Heart left ventricle (tissue), 13 donors: ENCODE data around the gene TAS2R10.

Experiments used
- POLR2A ChIP-seq, 2 donors: fragments of 450-650 bp; IDR thresholded peaks; one replicate each; pipeline ENCODE4 v1.6.1; 2017; ENCODE audit warnings: antibody characterized with exemption in 2 of 2, mild to moderate bottlenecking in 2 of 2, moderate library complexity in 2 of 2
- TF ChIP-seq, protein P1 (sequence below), 12 donors: fragments of 200-600 bp; sonication (generic) in 4 of 12; IDR thresholded peaks; one replicate each; pipeline versions ENCODE4 v1.5.0 to v1.8.0; 2018 to 2022; ENCODE audit warnings: antibody characterized with exemption in 12 of 12, mild to moderate bottlenecking in 5 of 12
- donor health status: ischemic (EF 13 %, LVEDD 7.1; RV severe dilation, severe dysfunction).
- donor health status: DM: no; HTN: yes; CAD: no.
- donor health status: DM: no; HTN: no; CAD: no.
- donor health status: ischemic (EF 25% LVEDD 6.9; RV normal size, moderate dysfunction).
- donor health status: ischemic (EF 25% LVEDD 5.7; RV mildly dilated, moderate dysfunction).
- donor health status: ischemic (EF 35%, LVEDD 5.7; RV mildly dilated, moderate dysfunction).
- donor health status: nonischemic (EF 11% LVEDD 7.7; RV severe dilation, severe dysfunction).
- donor health status: DM: yes; HTN: yes; CAD: no.
- donor health status: PGD.
- donor health status: ischemic (EF 29% LVEDD 5.4; RV normal size, mild dysfunction).
- donor health status: nonischemic (EF 23%, LVEDD 6.1; RV moderate dilation, normal function).

DNA sequence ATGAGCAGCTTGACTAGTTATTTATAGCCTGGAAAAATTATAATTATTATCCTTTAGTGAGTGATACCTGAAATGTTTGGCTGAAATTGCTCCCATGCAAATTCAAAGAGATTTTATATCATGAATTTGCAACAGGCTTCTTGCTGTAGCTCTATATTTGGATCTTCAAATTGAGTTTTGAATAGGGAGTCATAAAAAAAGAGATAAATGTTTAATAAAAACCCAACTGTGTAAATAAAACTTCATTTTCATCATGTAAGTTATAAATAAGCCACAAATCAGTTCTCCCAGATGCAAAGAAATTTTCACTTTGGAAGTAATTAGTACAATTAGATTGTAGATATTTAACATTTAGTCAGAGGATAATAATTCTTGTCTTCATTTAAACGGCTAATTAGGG is 19.0 kb downstream of the TAS2R10 start, which contains the start of gene TAS2R8:
- no peak for TF ChIP-seq POLR2A (IDR thresholded peaks at IDR 0.05)
- TF ChIP-seq, protein P1, sequence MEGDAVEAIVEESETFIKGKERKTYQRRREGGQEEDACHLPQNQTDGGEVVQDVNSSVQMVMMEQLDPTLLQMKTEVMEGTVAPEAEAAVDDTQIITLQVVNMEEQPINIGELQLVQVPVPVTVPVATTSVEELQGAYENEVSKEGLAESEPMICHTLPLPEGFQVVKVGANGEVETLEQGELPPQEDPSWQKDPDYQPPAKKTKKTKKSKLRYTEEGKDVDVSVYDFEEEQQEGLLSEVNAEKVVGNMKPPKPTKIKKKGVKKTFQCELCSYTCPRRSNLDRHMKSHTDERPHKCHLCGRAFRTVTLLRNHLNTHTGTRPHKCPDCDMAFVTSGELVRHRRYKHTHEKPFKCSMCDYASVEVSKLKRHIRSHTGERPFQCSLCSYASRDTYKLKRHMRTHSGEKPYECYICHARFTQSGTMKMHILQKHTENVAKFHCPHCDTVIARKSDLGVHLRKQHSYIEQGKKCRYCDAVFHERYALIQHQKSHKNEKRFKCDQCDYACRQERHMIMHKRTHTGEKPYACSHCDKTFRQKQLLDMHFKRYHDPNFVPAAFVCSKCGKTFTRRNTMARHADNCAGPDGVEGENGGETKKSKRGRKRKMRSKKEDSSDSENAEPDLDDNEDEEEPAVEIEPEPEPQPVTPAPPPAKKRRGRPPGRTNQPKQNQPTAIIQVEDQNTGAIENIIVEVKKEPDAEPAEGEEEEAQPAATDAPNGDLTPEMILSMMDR (IDR thresholded peaks at IDR 0.05) = no peak
